Sigmoid colon (tissue), 7 donors: ENCODE results near the gene GLIPR1L1. TPM values are rescaled to one million over a fixed set of nuclear protein-coding genes. Genes with fewer than 3 reads are reported as not detected.

Source experiments
- DNase-seq: peaks from one replicate; pipeline ENCODE4 v3.0.0-alpha.2; 2019
- H3K27ac ChIP-seq, 4 donors: fragments of 200-600 bp; sonication (generic); one replicate each; pipeline ENCODE4 v1.5.1; 2016 to 2019; ENCODE audit warnings: mild to moderate bottlenecking in 1 of 4
- H3K27me3 ChIP-seq, 3 donors: fragments of 200-600 bp; sonication (generic); one replicate each; pipeline ENCODE4 v1.5.1; 2019; ENCODE audit warnings: mild to moderate bottlenecking in 1 of 3
- H3K36me3 ChIP-seq, 4 donors: fragments of 200-600 bp; sonication (generic); one replicate each; pipeline ENCODE4 v1.5.1; 2016 to 2019
- H3K4me1 ChIP-seq, 4 donors: fragments of 200-600 bp; sonication (generic); one replicate each; pipeline ENCODE4 v1.5.1; 2017 to 2019
- H3K4me3 ChIP-seq, 4 donors: fragments of 200-600 bp; sonication (generic); one replicate each; pipeline ENCODE4 v1.5.1; 2017 to 2019; ENCODE audit warnings: mild to moderate bottlenecking in 2 of 4, moderate library complexity in 1 of 4
- H3K9me3 ChIP-seq, 4 donors: fragments of 200-600 bp in 3 of 4; sonication (generic) in 3 of 4; one replicate each; pipeline versions ENCODE4 v1.5.1 to v1.6.1; 2013 to 2019
- EP300 ChIP-seq, 4 donors: sonication (generic); formaldehyde crosslinking; IDR thresholded peaks; one replicate each; pipeline ENCODE4 v1.6.1; 2017; ENCODE audit warnings: antibody characterized with exemption in 4 of 4
- POLR2A ChIP-seq, 2 donors: fragments of 450-650 bp; IDR thresholded peaks; one replicate each; pipeline ENCODE4 v1.6.1; 2016; ENCODE audit warnings: antibody characterized with exemption in 2 of 2, mild to moderate bottlenecking in 2 of 2, moderate library complexity in 2 of 2
- POLR2AphosphoS5 ChIP-seq, 4 donors: sonication (generic); formaldehyde crosslinking; IDR thresholded peaks; one replicate each; pipeline ENCODE4 v1.6.1; 2017; ENCODE audit warnings: antibody characterized with exemption in 4 of 4
- WGBS, 2 donors: extraction: QIAGEN DNeasy Blood & Tissue Kit; methylation state at CpG; one replicate each; pipeline ENCODE4 v1.1.7; 2013; 5-methylcytosine and 5-hydroxymethylcytosine counted together
- intact Hi-C: fragments of 100-400 bp; cut with DNase I; formaldehyde crosslinking; loops from one replicate; pipeline ENCODE4 v1.15.1; 2023
- polyA plus RNA-seq, 3 donors: library from polyadenylated mRNA; stranded (reverse); fragments of 200-250 nt; gene quantifications; one replicate each; pipeline ENCODE4 v1.2.3, GENCODE V29; 2013
- total RNA-seq, 4 donors: library from RNA; depleted of rRNA; stranded (reverse); fragments of >200 nt; gene quantifications; one replicate each; pipeline ENCODE4 v1.1.0, GENCODE V29; 2016
- TF ChIP-seq, protein P1 (sequence below), 4 experiments: fragments of 450-650 bp in 3 of 4; fragments of 200-600 bp in 1 of 4; IDR thresholded peaks; one replicate each; pipeline ENCODE4 v1.5.1; 2016 to 2019; ENCODE audit warnings: antibody characterized with exemption in 4 of 4, mild to moderate bottlenecking in 3 of 4, moderate library complexity in 2 of 4
- donor health status: healthy with polysubstance abuse.
- donor health status: Bipolar disorder and iron deficiency.
- donor health status: healthy.

Gene GLIPR1L1
- total and polyA plus RNA-seq, 7 donors, result not detected

GRCh38 chr12:75305412-75306332, 28.8 kb upstream of the GLIPR1L1 start:
- peak; percentile 55 for DNase-seq
- Histone ChIP-seq H3K27ac (no peak overlapping the region), H3K4me3 (no peak overlapping the region), H3K27me3 (no peaks in the 10 kb centered on the region), H3K36me3 (peaks cover 0 to 10% (median 0%) of the 10 kb centered on the region in 4 donors), H3K9me3 (no peaks in the 10 kb centered on the region), H3K4me1 (no peaks in the 10 kb centered on the region)
- TF ChIP-seq POLR2A (IDR thresholded peaks at IDR 0.05) (no peak), POLR2AphosphoS5 (IDR thresholded peaks at IDR 0.05) (no peak), EP300 (IDR thresholded peaks at IDR 0.05) (no peak)
- TF ChIP-seq, protein P1, sequence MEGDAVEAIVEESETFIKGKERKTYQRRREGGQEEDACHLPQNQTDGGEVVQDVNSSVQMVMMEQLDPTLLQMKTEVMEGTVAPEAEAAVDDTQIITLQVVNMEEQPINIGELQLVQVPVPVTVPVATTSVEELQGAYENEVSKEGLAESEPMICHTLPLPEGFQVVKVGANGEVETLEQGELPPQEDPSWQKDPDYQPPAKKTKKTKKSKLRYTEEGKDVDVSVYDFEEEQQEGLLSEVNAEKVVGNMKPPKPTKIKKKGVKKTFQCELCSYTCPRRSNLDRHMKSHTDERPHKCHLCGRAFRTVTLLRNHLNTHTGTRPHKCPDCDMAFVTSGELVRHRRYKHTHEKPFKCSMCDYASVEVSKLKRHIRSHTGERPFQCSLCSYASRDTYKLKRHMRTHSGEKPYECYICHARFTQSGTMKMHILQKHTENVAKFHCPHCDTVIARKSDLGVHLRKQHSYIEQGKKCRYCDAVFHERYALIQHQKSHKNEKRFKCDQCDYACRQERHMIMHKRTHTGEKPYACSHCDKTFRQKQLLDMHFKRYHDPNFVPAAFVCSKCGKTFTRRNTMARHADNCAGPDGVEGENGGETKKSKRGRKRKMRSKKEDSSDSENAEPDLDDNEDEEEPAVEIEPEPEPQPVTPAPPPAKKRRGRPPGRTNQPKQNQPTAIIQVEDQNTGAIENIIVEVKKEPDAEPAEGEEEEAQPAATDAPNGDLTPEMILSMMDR (IDR thresholded peaks at IDR 0.05), result no peak
- intact Hi-C loops, result no loop called here
- WGBS, 2 donors, result 94 to 96% methylated on average over 56 of the region's 56 CpGs

GRCh38 chr12:75308279-75308678, 26.2 kb upstream of the GLIPR1L1 start:
- Histone ChIP-seq H3K27ac (no peak overlapping the region), H3K9me3 (no peaks in the 10 kb centered on the region), H3K27me3 (no peaks in the 10 kb centered on the region), H3K4me1 (no peaks in the 10 kb centered on the region), H3K36me3 (peaks cover 0 to 10% (median 0%) of the 10 kb centered on the region in 4 donors), H3K4me3 (no peak overlapping the region)
- no peak for DNase-seq
- TF ChIP-seq, protein P1 (IDR thresholded peaks at IDR 0.05), result no peak
- TF ChIP-seq EP300 (IDR thresholded peaks at IDR 0.05) (no peak), POLR2A (IDR thresholded peaks at IDR 0.05) (no peak), POLR2AphosphoS5 (IDR thresholded peaks at IDR 0.05) (no peak)
- intact Hi-C loops, result no loop called here
- 94 to 97% methylated on average over 2 of the region's 2 CpGs for WGBS, 2 donors

DNA sequence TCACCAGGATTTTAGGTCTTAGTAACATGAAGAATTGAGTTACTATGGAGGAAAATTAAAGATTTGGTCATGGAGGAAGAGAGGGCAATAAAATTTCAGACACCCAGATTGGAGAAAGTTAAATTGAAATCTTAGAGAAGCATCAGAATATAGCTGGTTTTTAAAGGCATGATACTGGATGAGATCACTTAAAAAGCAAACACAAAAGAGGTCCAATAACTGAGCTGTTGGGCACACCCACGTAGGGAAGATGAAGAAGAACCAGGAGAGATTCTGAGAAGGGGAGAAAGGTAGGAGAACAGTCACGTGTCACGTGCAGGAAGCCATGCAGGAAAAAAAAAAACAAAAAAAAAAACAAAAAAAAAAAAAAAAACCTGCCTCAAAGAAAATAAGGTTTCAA, 23.1 kb upstream of the GLIPR1L1 start:
- no peak for DNase-seq
- H3K27me3 ChIP-seq, result no peaks in the 10 kb centered on the region
- TF ChIP-seq POLR2AphosphoS5 (IDR thresholded peaks at IDR 0.05) (no peak), POLR2A (IDR thresholded peaks at IDR 0.05) (no peak), EP300 (IDR thresholded peaks at IDR 0.05) (no peak)
- TF ChIP-seq, protein P1 (IDR thresholded peaks at IDR 0.05), result no peak
- WGBS, 2 donors, result 67 to 75% methylated on average over 3 of the region's 3 CpGs
- H3K4me1 ChIP-seq, result no peaks in the 10 kb centered on the region
- H3K27ac ChIP-seq, result no peak overlapping the region
- no peak overlapping the region for H3K4me3 ChIP-seq
- H3K36me3 ChIP-seq, result no peaks in the 10 kb centered on the region
- intact Hi-C loops, result no loop called here
- H3K9me3 ChIP-seq, result no peaks in the 10 kb centered on the region

DNA sequence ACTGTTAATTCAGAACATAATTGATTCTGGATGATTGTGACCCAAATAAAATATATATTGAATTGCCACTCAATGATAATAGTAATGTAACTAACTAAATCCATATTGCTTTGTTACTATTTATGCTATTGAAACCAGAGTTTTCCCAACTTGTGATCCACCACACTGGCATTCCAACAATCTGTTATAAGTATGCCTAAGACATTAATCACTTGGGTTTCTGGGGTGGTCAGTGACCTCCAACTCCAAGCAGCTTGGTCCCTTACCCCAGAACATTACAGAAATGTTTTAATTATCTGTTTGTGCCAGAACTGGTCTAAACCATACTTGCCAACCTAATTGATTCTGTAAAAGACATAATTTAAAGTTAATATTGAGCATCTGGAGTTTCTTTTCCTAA, 19.0 kb upstream of the GLIPR1L1 start:
- no peak for TF ChIP-seq POLR2AphosphoS5 (IDR thresholded peaks at IDR 0.05)
- TF ChIP-seq EP300 (IDR thresholded peaks at IDR 0.05), result no peak
- no peak for TF ChIP-seq POLR2A (IDR thresholded peaks at IDR 0.05)
- TF ChIP-seq, protein P1 (IDR thresholded peaks at IDR 0.05), result no peak
- Histone ChIP-seq H3K9me3 (no peaks in the 10 kb centered on the region), H3K4me3 (no peak overlapping the region), H3K27me3 (no peaks in the 10 kb centered on the region), H3K4me1 (no peaks in the 10 kb centered on the region), H3K36me3 (no peaks in the 10 kb centered on the region), H3K27ac (no peak overlapping the region)
- no peak for DNase-seq
- intact Hi-C loops, result no loop called here
